HG03457 (cell line): ENCODE measurements around the gene DBNDD2.
A peak's percentile ranks its signal among the peaks of the same experiment; 100 is the strongest.

Source experiments
- ATAC-seq: cut with Tn5 transposase; IDR thresholded peaks from one replicate; pipeline ENCODE4 v1.9.1; 2021; ENCODE audit warnings: moderate number of reproducible peaks; ENCODE audit not compliant: unreplicated experiment

The DBNDD2 gene

GRCh38 chr20:45407783-45408645 lies at the start of gene DBNDD2:
TSS of gene DBNDD2 (plus strand) at chr20:45408289. CDS start at chr20:45408468, 179 bp downstream.
- ATAC-seq, result no peak

DNA sequence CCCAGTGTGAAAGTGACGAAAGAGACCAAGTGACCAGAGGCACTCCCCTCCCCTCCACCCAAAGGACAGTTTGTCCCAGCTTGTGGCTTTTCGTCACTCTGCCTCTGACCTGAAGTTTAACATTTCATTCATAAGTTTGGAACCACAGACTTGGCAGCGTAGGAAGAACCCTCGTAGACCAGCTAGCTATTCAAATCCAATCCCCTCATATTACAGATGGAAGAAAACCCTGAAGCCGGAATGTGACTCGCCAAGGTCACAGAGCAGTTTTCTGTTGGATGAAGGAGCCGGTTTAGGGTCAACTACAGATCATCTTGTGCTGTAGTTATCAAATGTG lies 49.1 kb upstream of the DBNDD2 start:
- no peak for ATAC-seq

- ATAC-seq, result no peak
These were observed 48.5 kb upstream of the DBNDD2 start for GRCh38 chr20:45359406-45360148.

GRCh38 chr20:45361793-45362192 lies 46.3 kb upstream of the DBNDD2 start:
- ATAC-seq, result no peak

- ATAC-seq, result peak; percentile 62
These were observed 45.1 kb upstream of the DBNDD2 start, which contains the start of gene SYS1 for GRCh38 chr20:45362804-45363610. TSS of gene SYS1 (plus strand) at chr20:45363156. CDS start at chr20:45363532, 376 bp downstream.

DNA sequence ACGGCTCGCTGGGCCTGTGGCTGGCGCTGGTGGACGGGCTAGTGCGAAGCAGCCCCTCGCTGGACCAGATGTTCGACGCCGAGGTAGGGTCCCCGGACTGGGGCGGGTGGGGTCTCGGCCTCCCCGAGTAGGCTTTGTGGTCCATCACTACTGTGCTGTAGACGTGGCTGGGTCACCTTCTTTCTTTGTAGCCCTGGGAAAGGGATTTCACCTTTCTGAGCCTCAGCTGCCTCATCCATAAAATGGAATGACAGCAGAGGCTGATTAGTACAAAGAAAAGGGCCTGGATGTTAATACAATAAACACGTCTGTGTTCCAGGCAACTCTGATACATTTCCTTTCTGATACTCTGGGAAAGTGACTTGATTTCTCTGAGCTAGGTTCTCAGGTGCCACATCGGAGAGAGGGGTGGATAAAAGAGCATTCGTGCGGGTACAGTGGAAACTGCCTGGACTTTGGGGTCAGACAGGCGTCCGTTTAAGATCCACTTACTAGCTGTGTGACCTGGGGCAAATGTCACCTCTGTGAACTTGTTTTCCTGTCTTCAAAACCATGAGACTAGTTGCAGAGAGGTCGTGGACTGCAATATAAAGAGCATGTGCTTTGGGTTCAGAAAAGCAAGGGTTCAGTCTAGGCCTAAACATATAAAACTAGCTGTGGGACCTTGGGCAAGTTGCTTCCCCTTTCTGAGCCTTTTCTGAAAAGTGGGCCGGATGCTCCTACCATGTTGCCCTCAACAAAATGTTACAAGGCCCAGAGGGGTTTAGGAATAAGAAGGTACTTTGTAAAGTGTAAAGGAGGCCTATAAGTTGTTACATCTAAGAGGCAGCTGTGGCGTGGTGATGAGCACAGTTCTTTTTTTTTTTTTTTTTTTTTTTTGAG lies 44.2 kb upstream of the DBNDD2 start:
- ATAC-seq, result peak; percentile 1

GRCh38 chr20:45365444-45365970 lies 42.6 kb upstream of the DBNDD2 start:
- ATAC-seq, result no peak

DNA sequence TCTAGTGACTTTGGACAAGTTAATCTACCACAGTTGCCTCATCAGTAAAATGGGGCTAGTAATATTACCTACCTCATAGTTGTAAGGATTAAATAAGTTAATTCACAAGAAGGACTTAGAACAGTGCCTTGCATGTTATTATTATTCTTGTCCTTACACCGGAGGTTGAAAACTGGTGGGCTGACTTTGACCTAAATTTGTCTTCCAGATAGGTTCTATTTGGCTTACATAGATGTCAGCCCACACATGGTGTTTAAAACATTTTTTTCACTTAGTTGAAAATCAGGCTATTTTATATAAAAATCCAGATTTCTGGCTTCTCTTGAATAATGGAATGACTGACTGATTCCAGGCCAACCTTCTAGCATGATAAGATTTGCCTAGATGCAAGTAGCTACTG lies 41.9 kb upstream of the DBNDD2 start:
- no peak for ATAC-seq

DNA sequence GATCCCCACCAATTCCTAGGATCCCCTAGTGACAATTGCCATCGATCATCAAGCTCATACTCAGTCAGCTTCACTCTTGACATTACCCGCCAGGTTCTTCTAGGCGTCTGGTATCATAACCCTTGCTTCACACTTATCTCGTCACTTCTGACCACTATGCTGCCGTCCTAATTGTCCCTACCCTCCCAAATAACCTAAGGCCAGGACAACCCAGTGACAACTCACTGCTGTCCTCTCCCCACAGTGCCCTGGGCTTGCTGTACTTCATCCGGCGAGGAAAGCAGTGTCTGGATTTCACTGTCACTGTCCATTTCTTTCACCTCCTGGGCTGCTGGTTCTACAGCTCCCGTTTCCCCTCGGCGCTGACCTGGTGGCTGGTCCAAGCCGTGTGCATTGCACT lies 41.5 kb upstream of the DBNDD2 start:
- no peak for ATAC-seq

- ATAC-seq, result no peak
These were observed 41.0 kb upstream of the DBNDD2 start for GRCh38 chr20:45367126-45367525.

- ATAC-seq, result peak; percentile 52
These were observed 39.7 kb upstream of the DBNDD2 start for GRCh38 chr20:45368221-45368980.

DNA sequence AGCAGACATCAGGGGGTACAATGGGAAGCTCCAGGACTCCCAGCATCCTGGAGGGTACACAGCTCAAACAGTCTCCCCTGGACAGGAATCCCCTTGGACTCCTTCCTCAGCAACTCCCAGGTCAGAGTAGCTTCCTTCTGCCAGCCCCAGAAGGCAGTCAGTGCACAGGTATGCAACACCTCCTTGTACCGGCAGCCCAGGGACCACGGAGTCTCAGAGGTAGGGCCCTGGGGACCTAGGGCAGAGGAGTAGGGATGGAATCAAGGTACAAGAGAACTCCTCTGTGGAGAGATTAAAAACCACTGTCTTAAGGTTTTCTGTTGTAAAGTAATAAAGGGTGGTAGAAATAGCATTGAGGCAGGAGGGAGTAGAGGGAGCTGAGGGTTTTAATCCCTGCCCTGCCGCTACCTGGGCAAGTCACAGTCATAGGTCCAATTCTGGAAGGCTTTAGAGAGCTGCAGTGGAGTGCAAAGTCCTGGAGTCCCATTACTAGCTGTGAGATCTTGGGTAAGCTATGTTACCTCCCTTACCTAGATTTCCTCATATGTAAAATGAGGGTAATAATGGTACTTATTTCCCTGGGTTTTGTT lies 37.4 kb upstream of the DBNDD2 start:
- ATAC-seq, result no peak

GRCh38 chr20:45372241-45372640 lies 35.8 kb upstream of the DBNDD2 start:
- ATAC-seq, result no peak

DNA sequence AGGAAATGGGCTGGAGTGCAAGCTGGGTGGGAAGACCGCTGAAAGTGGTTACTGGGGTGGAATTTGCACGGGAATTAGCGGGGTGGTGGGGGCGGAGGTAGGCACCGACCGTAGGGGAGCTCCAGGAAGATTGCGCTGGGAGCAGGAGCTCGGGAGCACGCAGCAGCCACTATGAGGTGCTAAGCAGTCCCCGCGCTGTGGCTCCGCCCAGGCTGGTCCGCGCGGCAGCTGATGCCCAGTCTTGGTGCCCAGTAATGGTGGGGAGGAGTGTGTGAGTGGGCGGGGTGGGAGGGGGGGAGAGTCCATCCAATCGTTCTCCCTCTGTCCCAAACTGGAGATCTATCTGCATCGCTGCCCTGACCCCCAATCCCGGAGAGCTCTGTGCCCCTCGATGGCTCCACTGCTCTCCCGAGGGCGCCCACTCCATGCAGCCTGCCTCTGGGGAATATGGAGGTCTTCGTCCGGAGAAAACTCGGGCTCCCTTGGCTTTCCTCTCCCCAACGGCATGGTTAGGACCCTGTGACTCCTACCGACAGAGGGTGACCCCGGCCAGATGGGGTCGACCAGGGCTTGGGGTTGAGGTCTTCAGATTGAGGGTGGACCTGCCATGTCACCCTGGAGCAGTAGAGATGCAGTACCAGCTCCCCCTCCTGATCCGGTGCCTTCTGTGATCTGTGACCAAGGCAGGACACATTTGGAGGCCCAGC lies 35.3 kb upstream of the DBNDD2 start:
- ATAC-seq, result no peak

DNA sequence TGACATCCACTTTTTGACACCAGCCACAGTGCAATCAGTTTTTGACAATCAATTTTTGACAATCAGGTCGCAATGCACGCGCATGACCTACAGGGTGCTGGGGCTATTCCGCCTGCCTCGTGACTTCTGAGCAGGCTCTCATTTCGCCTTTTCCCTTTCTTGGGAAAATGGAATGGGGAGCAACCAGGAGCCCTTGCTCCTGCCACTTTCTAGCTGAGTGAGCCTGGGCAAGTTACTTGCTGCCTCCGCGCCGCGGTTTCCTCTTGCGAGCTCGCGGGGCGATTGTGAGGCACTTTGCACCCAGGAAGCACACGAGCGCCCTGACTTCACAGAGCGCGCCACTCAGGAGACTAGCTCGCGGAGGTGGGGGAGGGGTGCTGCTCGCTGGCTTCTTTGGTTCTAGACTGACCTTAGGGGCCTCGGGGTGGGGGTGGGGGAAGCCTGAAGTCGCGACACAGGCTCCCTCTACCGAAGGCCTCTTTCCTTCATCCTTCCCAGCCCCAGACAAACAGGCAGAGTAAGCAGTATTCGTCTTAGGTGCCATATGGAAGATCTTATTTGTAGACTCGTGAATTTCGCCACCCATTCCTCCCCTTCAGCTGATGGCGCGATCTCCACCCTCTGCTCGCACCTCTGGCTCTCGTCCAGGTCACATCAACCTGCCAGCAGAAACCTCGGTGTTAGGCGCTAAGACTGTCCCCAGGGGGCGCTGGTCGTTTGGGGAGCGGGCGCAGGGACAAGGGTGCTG lies 34.6 kb upstream of the DBNDD2 start:
- no peak for ATAC-seq

DNA sequence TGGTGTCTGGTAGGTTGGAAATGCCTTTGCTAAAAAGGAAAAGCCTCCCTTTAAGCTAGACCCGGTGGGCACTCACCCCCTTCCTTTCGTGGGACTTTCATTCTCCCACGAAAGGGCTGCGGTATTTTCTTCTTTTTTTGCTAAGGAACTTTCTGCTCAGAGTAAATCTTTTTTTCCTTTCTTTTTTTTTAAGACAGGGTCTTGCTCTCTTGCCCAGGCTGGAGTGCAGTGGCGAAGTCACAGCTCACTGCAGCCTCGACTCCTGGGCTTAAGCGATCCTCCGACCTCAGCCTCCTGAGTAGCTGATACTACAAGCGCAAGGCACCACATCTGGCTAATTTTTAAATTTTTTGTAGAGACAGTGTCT lies 34.0 kb upstream of the DBNDD2 start:
- ATAC-seq, result no peak

DNA sequence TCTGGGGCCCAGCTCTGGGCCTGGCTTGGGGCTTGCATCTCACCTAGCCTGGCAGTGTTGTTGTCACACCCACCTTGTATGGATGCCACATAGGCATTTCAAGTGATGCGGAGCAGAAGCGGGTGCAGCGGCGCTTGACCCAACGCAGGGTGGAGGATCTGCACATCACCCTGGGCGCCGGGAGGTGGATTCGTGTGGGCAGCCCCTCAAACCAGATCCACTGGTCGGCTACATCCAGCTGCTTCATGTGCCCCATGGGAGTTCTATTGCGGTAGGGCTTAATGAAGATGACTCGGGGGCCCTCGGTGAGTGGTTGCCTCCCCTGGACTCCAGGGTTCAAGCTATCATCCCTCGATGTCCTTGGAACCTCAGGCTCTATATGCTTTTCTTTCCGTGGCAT lies 33.1 kb upstream of the DBNDD2 start:
- ATAC-seq, result no peak

DNA sequence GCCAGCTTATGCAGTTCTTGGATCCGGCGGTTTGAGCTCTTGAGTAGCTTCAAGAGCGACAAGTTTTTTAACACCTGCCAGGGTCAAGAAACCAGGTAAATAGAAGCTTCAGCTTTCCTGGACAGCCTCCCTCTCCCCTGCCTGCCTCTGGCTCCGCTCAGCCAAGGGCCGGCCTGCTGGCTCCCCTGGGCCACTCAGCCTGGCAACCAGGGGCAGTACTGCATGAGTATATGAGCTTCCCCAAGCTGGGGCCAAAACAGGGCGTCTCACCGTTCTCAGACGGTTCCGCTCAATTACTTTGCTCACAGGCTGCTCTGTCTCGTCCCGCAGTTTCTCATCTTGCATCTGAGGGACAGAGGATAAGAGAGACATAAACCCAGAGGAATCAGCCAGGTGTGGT lies 30.8 kb upstream of the DBNDD2 start:
- no peak for ATAC-seq
